ENCODE results near the gene C5orf63. TPM values are rescaled to one million over a fixed set of nuclear protein-coding genes. Genes with fewer than 3 reads are reported as not detected.

Gene C5orf63
- total RNA-seq, 1 experiment from 2014 or later: 1.2 TPM

GRCh38 chr5:127013407-127013806 is 59.9 kb downstream of the C5orf63 start:
- no CpG with 5 or more reads among the region's 2 CpGs for WGBS (ENCODE audit: extremely low coverage, insufficient read length, low lambda C conversion rate)
- H3K4me1 Mint-ChIP-seq: peaks cover 8 to 10% of the 10 kb centered on the region in 2 experiments
- no peak overlapping the region for H3K9ac ChIP-seq (ENCODE audit: extremely low read depth, insufficient read length, low read length)

More at GRCh38 chr5:127013407-127013806, 59.9 kb downstream of the C5orf63 start:
- Histone ChIP-seq H3K23me2 (ENCODE audit: insufficient read length, low read depth, low read length, poor library complexity, severe bottlenecking) (no peaks in the 10 kb centered on the region), H2BK120ac (ENCODE audit: low read depth, low read length, poor library complexity, severe bottlenecking) (no peak overlapping the region), H3K79me1 (ENCODE audit: insufficient read depth, low read depth, low read length, poor library complexity, severe bottlenecking) (peaks cover 1% of the 10 kb centered on the region), H4K91ac (ENCODE audit: insufficient read length, low read depth, low read length) (no peak overlapping the region), H3K4ac (ENCODE audit: low read depth, low read length) (no peak overlapping the region), H2AK5ac (ENCODE audit: insufficient read length, low read length) (no peak overlapping the region), H2BK12ac (ENCODE audit: insufficient read length, low read depth, low read length) (no peak overlapping the region), H3K23ac (ENCODE audit: insufficient read length, low read depth, low read length) (no peak overlapping the region), H3K79me2 (ENCODE audit: insufficient read depth, low read length) (no peaks in the 10 kb centered on the region), H3K56ac (ENCODE audit: insufficient read length, low read depth, low read length) (no peak overlapping the region), H4K20me1 (ENCODE audit: control insufficient read depth, insufficient read depth, insufficient read length) (no peaks in the 10 kb centered on the region), H3K4me1 (ENCODE audit: insufficient read depth, low read length) (no peaks in the 10 kb centered on the region), H3K27ac (ENCODE audit: insufficient read length, low read depth, low read length) (no peak overlapping the region), H4K8ac (replicated peaks; ENCODE audit: insufficient read length, low read depth, low read length) (no peak overlapping the region), H3K9me3 (ENCODE audit: control insufficient read depth, low read depth, low read length) (no peaks in the 10 kb centered on the region), H3K4me2 (ENCODE audit: insufficient read depth, insufficient read length, low read length) (no peak overlapping the region), H3T11ph (ENCODE audit: low read length) (no peak overlapping the region), H2BK20ac (ENCODE audit: low read depth, low read length, poor library complexity, severe bottlenecking) (no peak overlapping the region), H2BK5ac (ENCODE audit: insufficient read length, low read length) (no peak overlapping the region), H3K27me3 (ENCODE audit: insufficient read depth, low read length) (no peaks in the 10 kb centered on the region), H3K18ac (ENCODE audit: insufficient read length, low read depth, low read length) (no peak overlapping the region), H2BK15ac (ENCODE audit: low read depth, low read length) (no peak overlapping the region), H2AFZ (ENCODE audit: low read length) (no peak overlapping the region), H3K14ac (ENCODE audit: insufficient read depth, low read length) (no peak overlapping the region), H4K5ac (ENCODE audit: insufficient read length, low read depth, low read length) (no peak overlapping the region)
- Mint-ChIP-seq H3K36me3 (ENCODE audit: insufficient read depth in 1 of 3, low read depth in 3 of 3) (no peaks in the 10 kb centered on the region; a peak in 3 of 7 replicates), H3K9me3 (peaks cover 0 to 2% of the 10 kb centered on the region in 2 experiments; a peak in 1 of 5 replicates), H3K27ac (no peak overlapping the region), H3K27me3 (ENCODE audit: low read depth) (no peaks in the 10 kb centered on the region), H3K4me3 (no peak overlapping the region)
- no peak for DNase-seq
- TF ChIP-seq CTCF (conservative IDR thresholded peaks at IDR 0.05): no peak

All from H9 (cell line).